Thyroid gland (tissue), 4 donors: ENCODE results near the gene DNM2.

Source experiments
- POLR2A ChIP-seq, 2 donors: fragments of 450-650 bp; IDR thresholded peaks; one replicate each; pipeline ENCODE4 v1.6.1; 2017; ENCODE audit warnings: antibody characterized with exemption in 2 of 2, mild to moderate bottlenecking in 2 of 2, moderate library complexity in 1 of 2
- TF ChIP-seq, protein P1 (sequence below), 6 experiments: fragments of 200-600 bp in 3 of 6; fragments of 450-650 bp in 3 of 6; sonication (generic) in 3 of 6; IDR thresholded peaks; one replicate each; pipeline ENCODE4 v1.5.1; 2016 to 2019; ENCODE audit warnings: antibody characterized with exemption in 6 of 6, mild to moderate bottlenecking in 2 of 6, inconsistent platforms in 1 of 6, moderate library complexity in 1 of 6

DNA sequence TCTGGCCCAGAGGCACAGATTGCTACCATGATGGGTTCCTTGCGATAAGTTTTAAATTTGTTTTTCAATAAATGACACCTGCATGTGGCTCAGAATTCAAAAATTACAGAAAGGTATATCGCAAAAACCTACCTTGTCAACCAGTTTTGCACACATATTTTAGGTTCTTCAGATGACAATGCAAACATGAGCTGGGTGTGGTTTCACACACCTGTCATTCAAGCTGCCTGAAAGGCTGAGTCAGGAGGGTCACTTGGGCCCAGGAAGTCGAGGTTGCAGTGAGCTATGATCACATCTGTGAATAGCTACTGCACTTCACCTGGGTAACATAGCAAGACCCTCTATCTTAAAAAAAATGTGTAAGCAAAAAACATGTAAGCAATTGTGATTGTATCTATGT, 56.1 kb downstream of the DNM2 start:
- no peak for TF ChIP-seq POLR2A (IDR thresholded peaks at IDR 0.05)
- TF ChIP-seq, protein P1, sequence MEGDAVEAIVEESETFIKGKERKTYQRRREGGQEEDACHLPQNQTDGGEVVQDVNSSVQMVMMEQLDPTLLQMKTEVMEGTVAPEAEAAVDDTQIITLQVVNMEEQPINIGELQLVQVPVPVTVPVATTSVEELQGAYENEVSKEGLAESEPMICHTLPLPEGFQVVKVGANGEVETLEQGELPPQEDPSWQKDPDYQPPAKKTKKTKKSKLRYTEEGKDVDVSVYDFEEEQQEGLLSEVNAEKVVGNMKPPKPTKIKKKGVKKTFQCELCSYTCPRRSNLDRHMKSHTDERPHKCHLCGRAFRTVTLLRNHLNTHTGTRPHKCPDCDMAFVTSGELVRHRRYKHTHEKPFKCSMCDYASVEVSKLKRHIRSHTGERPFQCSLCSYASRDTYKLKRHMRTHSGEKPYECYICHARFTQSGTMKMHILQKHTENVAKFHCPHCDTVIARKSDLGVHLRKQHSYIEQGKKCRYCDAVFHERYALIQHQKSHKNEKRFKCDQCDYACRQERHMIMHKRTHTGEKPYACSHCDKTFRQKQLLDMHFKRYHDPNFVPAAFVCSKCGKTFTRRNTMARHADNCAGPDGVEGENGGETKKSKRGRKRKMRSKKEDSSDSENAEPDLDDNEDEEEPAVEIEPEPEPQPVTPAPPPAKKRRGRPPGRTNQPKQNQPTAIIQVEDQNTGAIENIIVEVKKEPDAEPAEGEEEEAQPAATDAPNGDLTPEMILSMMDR (IDR thresholded peaks at IDR 0.05) = no peak
